ENCODE measurements around the gene PLA2G15. TPM values are rescaled to one million over a fixed set of nuclear protein-coding genes. Genes with fewer than 3 reads are reported as not detected.

Gene PLA2G15
- total RNA-seq, 1 donor from 2014 or later, result 20.9 TPM

GRCh38 chr16:68289202-68289601, 44.0 kb downstream of the PLA2G15 start:
- Mint-ChIP-seq H3K4me3 (ENCODE audit: low read depth) (no peak overlapping the region), H3K4me1 (ENCODE audit: low read depth) (peaks cover 2% of the 10 kb centered on the region), H3K27me3 (no peaks in the 10 kb centered on the region), H3K27ac (no peak overlapping the region), H3K36me3 (ENCODE audit: insufficient read depth) (peaks cover 3% of the 10 kb centered on the region), H3K9me3 (ENCODE audit: low read depth) (no peaks in the 10 kb centered on the region)
- TF ChIP-seq CTCF (IDR thresholded peaks at IDR 0.05; ENCODE audit: unreplicated experiment), result no peak
- DNase-seq (ENCODE audit: low spot score, unreplicated experiment), result no peak

- H3K4me3 Mint-ChIP-seq (ENCODE audit: low read depth), result no peak overlapping the region
- no peak for DNase-seq (ENCODE audit: low spot score, unreplicated experiment)
- peaks cover 2% of the 10 kb centered on the region for H3K4me1 Mint-ChIP-seq (ENCODE audit: low read depth)
- TF ChIP-seq CTCF (IDR thresholded peaks at IDR 0.05; ENCODE audit: unreplicated experiment), result no peak
- H3K36me3 Mint-ChIP-seq (ENCODE audit: insufficient read depth), result peaks cover 4% of the 10 kb centered on the region
- H3K9me3 Mint-ChIP-seq (ENCODE audit: low read depth), result no peaks in the 10 kb centered on the region
- no peaks in the 10 kb centered on the region for H3K27me3 Mint-ChIP-seq
- no peak overlapping the region for H3K27ac Mint-ChIP-seq
Observed at GRCh38 chr16:68289621-68290329, 44.6 kb downstream of the PLA2G15 start.

- no peaks in the 10 kb centered on the region for H3K27me3 Mint-ChIP-seq
- H3K9me3 Mint-ChIP-seq (ENCODE audit: low read depth), result no peaks in the 10 kb centered on the region
- H3K4me1 Mint-ChIP-seq (ENCODE audit: low read depth), result no peaks in the 10 kb centered on the region
- no peak for DNase-seq (ENCODE audit: low spot score, unreplicated experiment)
- no peak overlapping the region for H3K4me3 Mint-ChIP-seq (ENCODE audit: low read depth)
- peaks cover 4% of the 10 kb centered on the region for H3K36me3 Mint-ChIP-seq (ENCODE audit: insufficient read depth)
- no peak overlapping the region for H3K27ac Mint-ChIP-seq
- TF ChIP-seq CTCF (IDR thresholded peaks at IDR 0.05; ENCODE audit: unreplicated experiment), result no peak
Observed at GRCh38 chr16:68290450-68290849, 45.3 kb downstream of the PLA2G15 start.

DNA sequence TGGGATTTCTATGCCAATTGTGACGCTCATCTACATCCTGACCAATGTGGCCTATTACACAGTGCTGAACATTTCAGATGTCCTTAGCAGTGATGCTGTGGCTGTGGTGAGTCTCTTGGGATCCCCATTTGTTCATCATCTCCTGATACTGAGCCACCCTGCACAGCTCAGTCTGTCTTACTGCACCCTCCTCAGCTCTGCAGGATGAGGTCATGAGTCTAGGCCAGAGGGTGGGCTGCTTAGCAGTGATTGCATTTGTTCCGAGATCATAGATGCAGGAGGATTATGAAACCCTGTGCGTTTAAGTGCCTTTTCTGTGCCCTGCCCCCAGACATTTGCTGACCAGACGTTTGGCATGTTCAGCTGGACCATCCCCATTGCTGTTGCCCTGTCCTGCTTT, 46.1 kb downstream of the PLA2G15 start:
- no peak overlapping the region for H3K4me3 Mint-ChIP-seq (ENCODE audit: low read depth)
- TF ChIP-seq CTCF (IDR thresholded peaks at IDR 0.05; ENCODE audit: unreplicated experiment), result no peak
- peaks cover 3% of the 10 kb centered on the region for H3K36me3 Mint-ChIP-seq (ENCODE audit: insufficient read depth)
- H3K4me1 Mint-ChIP-seq (ENCODE audit: low read depth), result no peaks in the 10 kb centered on the region
- H3K9me3 Mint-ChIP-seq (ENCODE audit: low read depth), result no peaks in the 10 kb centered on the region
- no peaks in the 10 kb centered on the region for H3K27me3 Mint-ChIP-seq
- no peak for DNase-seq (ENCODE audit: low spot score, unreplicated experiment)
- no peak overlapping the region for H3K27ac Mint-ChIP-seq

DNA sequence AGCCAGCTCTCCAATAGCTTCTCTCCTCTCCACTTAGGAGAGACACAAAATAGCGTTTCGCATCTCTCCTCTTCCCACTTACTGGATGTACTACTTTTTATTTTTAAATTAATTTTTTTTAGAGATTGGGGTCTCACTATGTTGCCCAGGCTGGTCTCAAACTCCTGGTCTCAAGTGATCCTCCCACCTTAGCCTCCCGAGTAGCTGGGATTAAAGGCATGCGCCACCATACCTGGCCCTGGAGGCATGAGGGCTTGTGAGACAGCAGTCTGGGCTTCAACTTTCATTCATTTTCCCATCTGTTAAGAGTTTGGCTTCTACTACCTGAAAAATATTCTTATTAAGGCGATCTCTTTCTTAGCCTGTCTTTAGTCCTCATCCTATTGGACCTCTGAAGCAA, 47.3 kb downstream of the PLA2G15 start:
- H3K9me3 Mint-ChIP-seq (ENCODE audit: low read depth), result no peaks in the 10 kb centered on the region
- no peak overlapping the region for H3K27ac Mint-ChIP-seq
- no peaks in the 10 kb centered on the region for H3K4me1 Mint-ChIP-seq (ENCODE audit: low read depth)
- H3K36me3 Mint-ChIP-seq (ENCODE audit: insufficient read depth), result peaks cover 3% of the 10 kb centered on the region
- no peak for DNase-seq (ENCODE audit: low spot score, unreplicated experiment)
- no peak overlapping the region for H3K4me3 Mint-ChIP-seq (ENCODE audit: low read depth)
- no peaks in the 10 kb centered on the region for H3K27me3 Mint-ChIP-seq
- TF ChIP-seq CTCF (IDR thresholded peaks at IDR 0.05; ENCODE audit: unreplicated experiment), result no peak
